ENCODE results near the gene CAMTA1. TPM values are rescaled to one million over a fixed set of nuclear protein-coding genes. Genes with fewer than 3 reads are reported as not detected.

CAMTA1 gene
- polyA plus RNA-seq, 2 donors, result 61.1 to 75.0 TPM

DNA sequence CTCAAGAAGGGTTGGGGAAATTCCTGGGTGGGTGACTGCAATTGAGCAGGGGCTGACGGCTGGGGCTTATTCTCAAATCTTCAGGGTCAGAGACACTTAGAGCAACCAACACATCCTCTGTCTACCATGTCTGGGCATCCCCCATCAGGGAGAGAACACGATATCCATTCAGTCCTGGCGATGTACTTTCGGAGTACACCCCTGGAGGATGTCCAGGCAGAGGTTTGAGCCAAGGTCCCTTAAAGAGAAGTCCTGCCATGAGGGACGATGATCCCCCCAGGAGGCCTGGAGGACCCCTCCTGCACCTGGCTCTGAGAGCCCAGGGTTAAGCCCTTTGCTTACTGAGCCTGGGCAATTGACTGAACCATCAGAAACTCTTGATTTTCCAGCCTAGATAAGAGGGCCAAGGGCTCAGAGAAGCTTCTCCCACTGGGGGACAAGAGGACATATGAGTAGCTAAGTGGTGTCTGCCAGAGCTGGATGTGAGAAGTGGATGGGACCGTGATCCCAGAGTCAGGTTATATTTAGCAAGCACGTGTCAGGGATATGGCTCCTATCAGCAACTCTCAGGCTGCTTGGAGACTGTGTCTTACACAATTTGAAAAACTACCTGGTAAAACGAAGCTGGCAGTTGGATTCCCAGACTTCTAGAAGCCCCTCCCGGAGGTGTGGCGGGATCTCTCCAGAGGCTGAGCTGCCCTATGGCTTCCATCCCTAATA lies 732.5 kb downstream of the CAMTA1 start:
- Histone ChIP-seq H3K4me1 (ENCODE audit: control insufficient read depth in 2 of 2, insufficient read depth in 2 of 2, low read length in 1 of 2) (no peaks in the 10 kb centered on the region), H3K27me3 (ENCODE audit: control insufficient read depth in 1 of 2, insufficient read depth in 2 of 2, low read length in 2 of 2) (no peaks in the 10 kb centered on the region), H3K9me3 (ENCODE audit: control insufficient read depth in 2 of 2, insufficient read depth in 1 of 2, low read depth in 1 of 2, low read length in 1 of 2) (no peaks in the 10 kb centered on the region), H3K27ac (ENCODE audit: low read depth in 2 of 2, low read length in 1 of 2) (no peak overlapping the region), H3K36me3 (ENCODE audit: control insufficient read depth in 2 of 2, insufficient read depth in 2 of 2, low read length in 1 of 2) (no peaks in the 10 kb centered on the region), H3K4me3 (ENCODE audit: low read depth in 1 of 2, low read length in 2 of 2) (no peak overlapping the region)
- WGBS, 2 donors, result 75 to 79% methylated on average over 10 of the region's 10 CpGs

- Histone ChIP-seq H3K9me3 (ENCODE audit: control insufficient read depth in 2 of 2, insufficient read depth in 1 of 2, low read depth in 1 of 2, low read length in 1 of 2) (no peaks in the 10 kb centered on the region), H3K4me3 (ENCODE audit: low read depth in 1 of 2, low read length in 2 of 2) (no peak overlapping the region), H3K4me1 (ENCODE audit: control insufficient read depth in 2 of 2, insufficient read depth in 2 of 2, low read length in 1 of 2) (no peaks in the 10 kb centered on the region), H3K27me3 (ENCODE audit: control insufficient read depth in 1 of 2, insufficient read depth in 2 of 2, low read length in 2 of 2) (no peaks in the 10 kb centered on the region), H3K36me3 (ENCODE audit: control insufficient read depth in 2 of 2, insufficient read depth in 2 of 2, low read length in 1 of 2) (no peaks in the 10 kb centered on the region), H3K27ac (ENCODE audit: low read depth in 2 of 2, low read length in 1 of 2) (no peak overlapping the region)
- WGBS, 2 donors, result 67 to 76% methylated on average over 8 of the region's 8 CpGs
These were observed 733.2 kb downstream of the CAMTA1 start for GRCh38 chr1:7518411-7518810.

- H3K27ac ChIP-seq (ENCODE audit: low read depth in 2 of 2, low read length in 1 of 2), result no peak overlapping the region
- WGBS, 2 donors, result 82 to 86% methylated on average over 8 of the region's 8 CpGs
- no peaks in the 10 kb centered on the region for H3K4me1 ChIP-seq (ENCODE audit: control insufficient read depth in 2 of 2, insufficient read depth in 2 of 2, low read length in 1 of 2)
- no peaks in the 10 kb centered on the region for H3K36me3 ChIP-seq (ENCODE audit: control insufficient read depth in 2 of 2, insufficient read depth in 2 of 2, low read length in 1 of 2)
- H3K4me3 ChIP-seq (ENCODE audit: low read depth in 1 of 2, low read length in 2 of 2), result no peak overlapping the region
- H3K27me3 ChIP-seq (ENCODE audit: control insufficient read depth in 1 of 2, insufficient read depth in 2 of 2, low read length in 2 of 2), result no peaks in the 10 kb centered on the region
- no peaks in the 10 kb centered on the region for H3K9me3 ChIP-seq (ENCODE audit: control insufficient read depth in 2 of 2, insufficient read depth in 1 of 2, low read depth in 1 of 2, low read length in 1 of 2)
These were observed 734.1 kb downstream of the CAMTA1 start for GRCh38 chr1:7519181-7519860.

GRCh38 chr1:7519861-7520395 lies 734.7 kb downstream of the CAMTA1 start:
- Histone ChIP-seq H3K4me1 (ENCODE audit: control insufficient read depth in 2 of 2, insufficient read depth in 2 of 2, low read length in 1 of 2) (no peaks in the 10 kb centered on the region), H3K36me3 (ENCODE audit: control insufficient read depth in 2 of 2, insufficient read depth in 2 of 2, low read length in 1 of 2) (no peaks in the 10 kb centered on the region), H3K4me3 (ENCODE audit: low read depth in 1 of 2, low read length in 2 of 2) (no peak overlapping the region), H3K27ac (ENCODE audit: low read depth in 2 of 2, low read length in 1 of 2) (no peak overlapping the region), H3K27me3 (ENCODE audit: control insufficient read depth in 1 of 2, insufficient read depth in 2 of 2, low read length in 2 of 2) (no peaks in the 10 kb centered on the region), H3K9me3 (ENCODE audit: control insufficient read depth in 2 of 2, insufficient read depth in 1 of 2, low read depth in 1 of 2, low read length in 1 of 2) (no peaks in the 10 kb centered on the region)
- WGBS, 2 donors, result 85 to 90% methylated on average over 9 of the region's 9 CpGs

GRCh38 chr1:7520496-7520895 lies 735.2 kb downstream of the CAMTA1 start:
- Histone ChIP-seq H3K27me3 (ENCODE audit: control insufficient read depth in 1 of 2, insufficient read depth in 2 of 2, low read length in 2 of 2) (no peaks in the 10 kb centered on the region), H3K9me3 (ENCODE audit: control insufficient read depth in 2 of 2, insufficient read depth in 1 of 2, low read depth in 1 of 2, low read length in 1 of 2) (no peaks in the 10 kb centered on the region), H3K4me3 (ENCODE audit: low read depth in 1 of 2, low read length in 2 of 2) (no peak overlapping the region), H3K27ac (ENCODE audit: low read depth in 2 of 2, low read length in 1 of 2) (no peak overlapping the region), H3K36me3 (ENCODE audit: control insufficient read depth in 2 of 2, insufficient read depth in 2 of 2, low read length in 1 of 2) (no peaks in the 10 kb centered on the region), H3K4me1 (ENCODE audit: control insufficient read depth in 2 of 2, insufficient read depth in 2 of 2, low read length in 1 of 2) (no peaks in the 10 kb centered on the region)
- 83 to 90% methylated on average over 4 of the region's 4 CpGs for WGBS, 2 donors

DNA sequence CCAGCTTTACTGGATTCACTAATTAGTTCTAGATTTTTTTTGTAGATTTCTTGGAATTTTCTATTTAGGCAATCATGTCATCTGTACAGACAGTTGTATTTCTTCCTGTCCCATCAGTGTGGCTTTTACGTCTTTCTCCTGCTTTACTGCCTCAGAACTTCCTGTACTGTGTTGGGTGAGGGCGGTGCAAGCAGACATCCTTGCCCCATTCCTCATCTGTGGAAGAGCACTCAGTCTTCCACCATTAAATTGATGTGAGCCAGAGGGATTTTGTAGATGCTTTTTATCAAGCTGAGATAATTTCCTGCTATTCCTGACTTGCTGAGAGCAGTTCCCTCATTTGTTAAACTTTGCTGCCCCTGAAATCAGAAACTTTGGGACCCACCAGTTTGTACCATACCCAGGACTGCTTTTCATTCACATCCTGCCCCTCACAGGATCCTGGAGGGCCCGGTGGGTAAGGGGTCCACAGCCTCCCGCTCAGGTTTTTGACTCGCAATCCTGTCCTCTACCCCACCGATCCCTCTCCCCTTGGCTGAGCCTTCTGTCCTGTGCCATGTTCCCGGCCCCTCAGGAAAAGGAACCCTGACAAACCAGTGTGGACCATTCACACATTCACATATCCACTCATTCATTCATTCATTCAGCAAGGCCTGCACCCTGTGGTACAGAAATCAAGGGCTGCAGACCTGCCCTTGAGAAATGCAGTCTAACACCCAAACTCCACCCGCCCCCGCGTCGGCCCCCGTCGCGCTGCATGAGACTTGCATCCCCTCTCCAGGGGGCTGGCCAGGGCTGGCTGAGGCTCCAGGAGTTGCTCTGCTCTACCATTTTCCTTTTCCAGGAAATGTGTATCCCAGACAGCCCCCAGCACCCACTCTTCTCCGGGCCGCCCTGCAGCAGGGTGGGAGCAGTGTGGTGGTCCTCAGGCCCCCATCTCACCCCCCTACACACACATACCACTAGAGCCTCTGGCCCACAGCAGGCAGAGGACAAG lies 739.4 kb downstream of the CAMTA1 start:
- H3K9me3 ChIP-seq (ENCODE audit: control insufficient read depth in 2 of 2, insufficient read depth in 1 of 2, low read depth in 1 of 2, low read length in 1 of 2), result no peaks in the 10 kb centered on the region
- WGBS, 2 donors, result 84 to 90% methylated on average over 16 of the region's 16 CpGs
- H3K36me3 ChIP-seq (ENCODE audit: control insufficient read depth in 2 of 2, insufficient read depth in 2 of 2, low read length in 1 of 2), result no peaks in the 10 kb centered on the region
- H3K27ac ChIP-seq (ENCODE audit: low read depth in 2 of 2, low read length in 1 of 2), result no peak overlapping the region
- H3K4me1 ChIP-seq (ENCODE audit: control insufficient read depth in 2 of 2, insufficient read depth in 2 of 2, low read length in 1 of 2), result no peaks in the 10 kb centered on the region
- H3K27me3 ChIP-seq (ENCODE audit: control insufficient read depth in 1 of 2, insufficient read depth in 2 of 2, low read length in 2 of 2), result no peaks in the 10 kb centered on the region
- no peak overlapping the region for H3K4me3 ChIP-seq (ENCODE audit: low read depth in 1 of 2, low read length in 2 of 2)

DNA sequence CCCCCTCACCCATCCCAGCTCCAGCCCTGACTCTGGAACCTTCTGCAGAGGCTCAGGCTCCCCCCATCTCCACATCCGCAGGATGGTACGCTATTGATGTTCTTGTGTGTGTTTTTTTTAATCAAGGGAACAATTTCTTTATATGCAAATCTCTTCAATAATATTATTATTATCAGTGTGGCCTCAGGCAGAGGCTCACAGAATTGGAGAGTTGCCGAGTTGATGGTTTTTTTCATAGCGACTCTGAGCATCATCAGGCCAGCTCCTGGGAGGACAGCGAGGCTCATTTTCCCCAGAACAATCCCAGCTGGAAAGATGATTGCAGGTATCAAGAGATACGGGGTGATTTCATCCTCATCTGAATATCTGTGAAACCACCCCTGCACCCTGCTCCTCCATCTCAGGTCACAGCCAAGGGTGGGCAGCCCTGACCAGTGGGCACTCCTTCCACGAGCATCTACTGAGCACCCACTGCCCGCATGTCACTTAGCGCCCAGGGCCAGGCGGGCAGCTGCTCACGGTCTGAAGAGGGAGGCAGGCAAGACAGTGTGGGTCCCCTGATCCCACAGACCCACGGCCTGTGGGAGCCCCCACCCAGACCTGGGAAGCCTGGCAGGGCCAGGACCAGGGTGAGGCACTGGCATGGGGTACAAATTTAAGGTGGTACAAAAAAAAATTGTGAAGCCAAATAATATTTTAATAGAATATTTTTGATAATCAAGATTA lies 740.2 kb downstream of the CAMTA1 start:
- H3K4me3 ChIP-seq (ENCODE audit: low read depth in 1 of 2, low read length in 2 of 2), result no peak overlapping the region
- no peaks in the 10 kb centered on the region for H3K27me3 ChIP-seq (ENCODE audit: control insufficient read depth in 1 of 2, insufficient read depth in 2 of 2, low read length in 2 of 2)
- no peaks in the 10 kb centered on the region for H3K36me3 ChIP-seq (ENCODE audit: control insufficient read depth in 2 of 2, insufficient read depth in 2 of 2, low read length in 1 of 2)
- 88 to 89% methylated on average over 12 of the region's 12 CpGs for WGBS, 2 donors
- H3K4me1 ChIP-seq (ENCODE audit: control insufficient read depth in 2 of 2, insufficient read depth in 2 of 2, low read length in 1 of 2), result no peaks in the 10 kb centered on the region
- no peak overlapping the region for H3K27ac ChIP-seq (ENCODE audit: low read depth in 2 of 2, low read length in 1 of 2)
- H3K9me3 ChIP-seq (ENCODE audit: control insufficient read depth in 2 of 2, insufficient read depth in 1 of 2, low read depth in 1 of 2, low read length in 1 of 2), result no peaks in the 10 kb centered on the region

GRCh38 chr1:7526196-7526866 lies 741.1 kb downstream of the CAMTA1 start:
- no peak overlapping the region for H3K4me3 ChIP-seq (ENCODE audit: low read depth in 1 of 2, low read length in 2 of 2)
- H3K36me3 ChIP-seq (ENCODE audit: control insufficient read depth in 2 of 2, insufficient read depth in 2 of 2, low read length in 1 of 2), result no peaks in the 10 kb centered on the region
- 76 to 78% methylated on average over 10 of the region's 10 CpGs for WGBS, 2 donors
- H3K9me3 ChIP-seq (ENCODE audit: control insufficient read depth in 2 of 2, insufficient read depth in 1 of 2, low read depth in 1 of 2, low read length in 1 of 2), result no peaks in the 10 kb centered on the region
- H3K27ac ChIP-seq (ENCODE audit: low read depth in 2 of 2, low read length in 1 of 2), result no peak overlapping the region
- no peaks in the 10 kb centered on the region for H3K4me1 ChIP-seq (ENCODE audit: control insufficient read depth in 2 of 2, insufficient read depth in 2 of 2, low read length in 1 of 2)
- no peaks in the 10 kb centered on the region for H3K27me3 ChIP-seq (ENCODE audit: control insufficient read depth in 1 of 2, insufficient read depth in 2 of 2, low read length in 2 of 2)
